Measurements from ENCODE around the gene MAPKBP1.

DNA sequence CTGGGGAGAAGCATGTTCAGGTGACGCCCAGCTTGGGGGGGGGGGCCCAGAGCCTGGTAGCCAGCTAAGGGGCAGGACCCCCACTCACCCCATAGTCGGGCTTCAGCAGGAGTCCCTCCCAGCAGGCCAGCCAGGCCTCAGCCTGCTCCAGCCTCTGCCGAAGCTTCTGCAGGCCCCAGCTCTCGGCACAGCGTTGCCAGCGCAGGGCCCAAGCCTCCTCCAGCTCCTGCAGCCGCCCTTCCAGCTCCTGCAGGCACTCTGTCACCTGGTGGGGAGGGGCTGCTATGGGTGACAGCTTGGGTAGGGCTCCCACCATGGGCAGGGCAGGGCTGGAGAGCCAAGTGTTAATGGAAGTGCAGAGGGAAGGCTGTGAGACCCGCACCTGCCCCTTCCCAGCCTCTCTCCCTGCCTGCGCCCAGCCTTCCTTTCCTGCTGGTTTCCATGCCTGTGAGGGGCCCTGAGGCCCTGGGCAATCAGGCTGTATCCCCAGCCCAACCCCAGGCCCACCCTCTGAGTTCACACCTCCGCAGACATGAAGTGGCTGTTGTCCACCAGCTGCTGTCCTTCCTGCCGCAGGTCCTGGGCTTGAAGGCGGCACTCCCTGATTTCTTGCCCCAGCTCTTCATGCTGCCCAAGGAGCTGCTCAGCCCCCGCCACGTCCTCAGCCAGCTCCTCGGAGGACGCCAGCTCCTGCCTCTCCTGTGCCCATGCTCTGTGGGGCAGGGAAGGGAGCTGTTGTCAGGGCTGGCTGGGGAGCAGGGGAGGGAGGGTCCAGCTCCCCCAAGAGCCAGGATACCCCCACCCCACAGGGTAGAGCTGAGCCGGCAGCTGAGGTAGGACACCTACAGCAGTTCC, 78.7 kb downstream of the MAPKBP1 start:
- TF ChIP-seq SUZ12 (IDR thresholded peaks at IDR 0.05) (no peak), NFRKB (IDR thresholded peaks at IDR 0.05) (no peak), LEF1 (IDR thresholded peaks at IDR 0.05; ENCODE audit: borderline replicate concordance) (no peak), TARDBP (IDR thresholded peaks at IDR 0.05) (no peak), CTBP1 (IDR thresholded peaks at IDR 0.05; ENCODE audit: borderline replicate concordance) (no peak), FOXM1 (IDR thresholded peaks at IDR 0.05; ENCODE audit: borderline replicate concordance) (no peak), ARNT (IDR thresholded peaks at IDR 0.05) (no peak), SP1 (IDR thresholded peaks at IDR 0.05) (no peak), FOXA1 (IDR thresholded peaks at IDR 0.05) (no peak), BHLHE40 (IDR thresholded peaks at IDR 0.05; ENCODE audit: borderline replicate concordance) (no peak), ELF4 (IDR thresholded peaks at IDR 0.05) (no peak), L3MBTL2 (conservative IDR thresholded peaks at IDR 0.05) (no peak), ZNF384 (IDR thresholded peaks at IDR 0.05) (no peak)
- TF ChIP-seq, protein P1, sequence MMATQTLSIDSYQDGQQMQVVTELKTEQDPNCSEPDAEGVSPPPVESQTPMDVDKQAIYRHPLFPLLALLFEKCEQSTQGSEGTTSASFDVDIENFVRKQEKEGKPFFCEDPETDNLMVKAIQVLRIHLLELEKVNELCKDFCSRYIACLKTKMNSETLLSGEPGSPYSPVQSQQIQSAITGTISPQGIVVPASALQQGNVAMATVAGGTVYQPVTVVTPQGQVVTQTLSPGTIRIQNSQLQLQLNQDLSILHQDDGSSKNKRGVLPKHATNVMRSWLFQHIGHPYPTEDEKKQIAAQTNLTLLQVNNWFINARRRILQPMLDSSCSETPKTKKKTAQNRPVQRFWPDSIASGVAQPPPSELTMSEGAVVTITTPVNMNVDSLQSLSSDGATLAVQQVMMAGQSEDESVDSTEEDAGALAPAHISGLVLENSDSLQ (IDR thresholded peaks at IDR 0.05), result no peak

Measured in HEK293T (cell line).